ENCODE data around the gene PTPRN2.

PTPRN2 gene

DNA sequence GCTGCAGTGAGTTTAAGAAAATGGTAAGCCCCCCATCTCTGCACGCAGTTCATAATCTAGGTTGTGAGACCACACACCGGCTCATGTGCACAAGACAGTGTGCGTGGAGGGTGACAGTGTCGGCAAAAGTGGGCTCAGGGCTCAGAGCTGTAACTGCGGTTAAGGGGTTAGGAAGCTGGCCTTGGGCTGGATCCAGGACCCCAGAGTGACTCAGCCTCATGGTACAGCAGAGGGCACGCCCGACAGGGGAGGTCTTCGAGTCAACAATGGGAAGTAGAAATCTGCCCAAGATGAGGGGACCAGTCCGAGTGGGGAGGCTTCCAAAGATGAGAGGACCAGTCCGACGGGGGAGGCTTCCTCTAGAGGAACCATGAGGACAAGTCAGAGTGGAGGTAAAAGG, 813.1 kb downstream of the PTPRN2 start:
- DNase-seq (ENCODE audit: low spot score), result no peak

DNA sequence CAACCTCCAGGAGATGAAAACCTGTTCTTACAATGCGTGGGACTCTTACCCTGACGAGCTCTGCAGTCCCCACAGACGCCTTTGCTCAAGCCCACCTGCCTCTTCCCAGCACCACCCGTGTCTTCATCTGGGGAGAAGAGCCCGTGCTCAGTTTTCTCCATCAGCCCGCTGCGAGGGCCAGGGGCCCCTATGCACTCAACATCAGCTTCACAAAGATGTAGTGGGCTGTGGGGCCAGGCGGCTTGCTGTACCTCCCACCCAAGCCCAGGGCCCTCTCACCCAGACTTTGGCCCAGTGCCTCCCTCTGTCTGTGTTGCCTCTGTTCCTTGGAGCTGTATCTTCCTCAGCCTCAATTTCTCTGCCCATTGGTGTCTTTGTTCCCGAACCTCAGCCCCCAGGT, 814.3 kb downstream of the PTPRN2 start:
- no peak for DNase-seq (ENCODE audit: low spot score)

DNA sequence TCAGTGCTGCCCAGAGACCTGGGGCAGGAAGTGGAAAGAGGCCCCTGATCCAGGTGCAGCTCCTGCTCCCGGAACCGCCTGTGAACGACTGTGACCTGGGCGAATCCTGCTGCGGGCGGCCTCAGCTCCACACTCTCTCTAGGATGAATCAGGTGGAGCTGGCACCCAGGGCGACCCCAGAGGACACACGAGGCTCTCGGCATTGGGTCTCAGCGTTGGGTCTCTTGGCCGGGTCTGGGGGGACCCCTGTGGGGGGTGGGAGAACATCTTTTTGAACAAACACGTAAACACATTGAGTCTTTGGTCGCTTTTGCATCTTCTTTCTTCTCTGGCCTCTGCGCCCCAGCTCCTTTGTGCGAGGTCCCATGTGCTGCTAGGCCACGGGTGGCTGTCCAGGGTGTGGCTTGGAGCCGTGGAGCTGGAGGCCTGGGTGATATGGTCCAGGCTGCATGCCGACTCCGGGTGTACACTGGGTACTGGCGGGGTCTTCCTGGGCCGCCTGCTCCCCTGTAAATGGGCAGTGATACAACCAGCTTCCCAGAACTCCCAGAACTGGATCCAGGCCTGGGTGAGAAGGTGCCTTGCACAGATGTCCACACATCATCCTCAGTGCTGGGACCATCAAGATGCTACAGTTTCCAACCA, 815.0 kb downstream of the PTPRN2 start:
- DNase-seq (ENCODE audit: low spot score), result no peak

DNA sequence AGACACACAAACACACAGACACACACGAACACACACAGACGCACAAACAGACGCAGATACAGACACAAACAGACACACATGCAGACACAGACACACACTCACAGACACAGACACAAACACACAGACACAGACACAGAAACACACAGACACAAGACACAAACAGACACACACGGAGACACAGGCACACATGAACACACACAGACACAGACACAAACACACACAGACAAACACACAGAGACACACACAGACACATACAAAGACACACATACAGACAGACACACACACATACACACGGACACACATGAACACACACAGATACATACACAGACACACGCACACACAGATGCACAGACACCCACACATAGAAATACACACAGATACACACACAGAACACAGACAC, 815.9 kb downstream of the PTPRN2 start:
- no peak for DNase-seq (ENCODE audit: low spot score)

DNA sequence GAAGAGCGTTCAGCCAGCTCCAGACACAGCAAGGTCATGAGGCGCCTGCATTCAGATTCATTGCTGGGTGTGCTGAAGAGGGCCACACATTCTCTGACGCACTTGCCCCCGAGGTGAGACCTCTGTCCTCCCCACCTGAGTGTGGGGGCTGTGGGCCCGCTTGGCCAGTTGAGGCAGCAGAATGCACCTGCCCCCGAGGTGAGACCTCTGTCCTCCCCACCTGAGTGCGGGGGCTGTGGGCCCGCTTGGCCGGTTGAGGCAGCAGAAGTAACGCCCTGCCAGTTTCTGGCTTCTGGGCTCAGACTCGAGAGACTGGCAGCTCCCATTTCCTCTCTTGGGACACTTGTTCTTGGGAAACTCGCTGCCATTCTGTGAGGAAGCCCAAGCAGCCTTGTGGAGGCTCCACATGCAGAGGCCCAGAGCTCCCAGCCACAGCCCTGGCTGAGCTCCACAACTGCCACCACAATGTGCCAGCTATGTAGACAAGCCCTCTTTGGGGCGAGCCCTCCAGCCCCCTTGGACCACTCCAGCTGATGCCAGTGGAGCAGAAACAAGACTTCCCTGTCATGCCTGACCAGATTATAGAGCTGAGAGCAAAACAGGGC, 816.8 kb downstream of the PTPRN2 start:
- DNase-seq (ENCODE audit: low spot score), result no peak

DNA sequence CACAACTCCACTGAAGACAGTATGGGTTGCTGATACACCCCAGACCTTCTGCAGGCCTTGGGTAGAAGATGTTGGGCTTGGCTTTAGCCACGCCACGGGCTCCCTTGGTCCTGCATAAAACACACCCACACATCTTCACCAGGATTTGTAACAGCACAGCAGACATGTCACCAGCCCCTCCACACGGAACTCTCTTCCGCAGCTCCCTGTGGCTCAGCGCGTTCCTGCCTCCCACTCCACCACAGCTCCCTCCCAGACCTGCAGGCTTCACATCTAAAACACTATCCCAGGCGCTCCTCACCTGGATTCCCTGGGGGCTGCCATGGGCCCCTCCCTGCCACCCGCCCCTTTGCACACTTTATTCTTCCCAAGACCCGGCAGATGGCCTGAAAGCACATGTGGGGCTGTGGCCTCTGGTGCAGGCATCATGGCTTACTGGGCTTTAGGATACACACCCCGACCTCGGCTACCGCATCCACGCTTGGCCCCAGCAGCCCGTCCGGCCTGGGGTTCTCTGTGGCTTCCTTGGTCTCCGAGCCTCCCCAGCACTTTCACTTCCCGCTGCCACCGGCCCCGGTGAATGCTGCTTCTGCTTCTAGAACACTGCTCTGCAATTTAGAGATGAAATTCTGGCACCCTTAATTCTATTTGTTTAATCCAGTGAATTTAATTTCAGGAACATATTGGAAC, 818.0 kb downstream of the PTPRN2 start:
- DNase-seq (ENCODE audit: low spot score), result no peak

DNA sequence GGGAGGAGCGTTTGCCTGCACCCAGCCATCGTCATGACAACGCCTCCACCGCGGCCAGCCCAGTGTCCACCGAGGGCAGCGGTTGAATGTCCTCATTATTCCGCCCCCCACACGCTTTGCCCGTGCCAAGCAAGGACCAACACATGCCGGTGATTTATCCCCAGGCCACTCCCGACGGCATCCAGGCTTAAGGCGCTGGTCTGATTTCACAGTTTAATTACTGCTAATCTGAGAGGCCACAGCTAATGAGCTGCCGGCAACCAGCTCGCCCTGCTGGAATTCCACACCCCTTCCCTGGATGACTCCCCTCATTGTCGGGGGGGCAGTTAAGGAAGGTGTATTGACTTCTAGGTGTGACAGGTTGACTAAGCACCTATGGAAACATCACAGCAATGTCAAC, 818.5 kb downstream of the PTPRN2 start:
- DNase-seq (ENCODE audit: low spot score), result no peak

DNA sequence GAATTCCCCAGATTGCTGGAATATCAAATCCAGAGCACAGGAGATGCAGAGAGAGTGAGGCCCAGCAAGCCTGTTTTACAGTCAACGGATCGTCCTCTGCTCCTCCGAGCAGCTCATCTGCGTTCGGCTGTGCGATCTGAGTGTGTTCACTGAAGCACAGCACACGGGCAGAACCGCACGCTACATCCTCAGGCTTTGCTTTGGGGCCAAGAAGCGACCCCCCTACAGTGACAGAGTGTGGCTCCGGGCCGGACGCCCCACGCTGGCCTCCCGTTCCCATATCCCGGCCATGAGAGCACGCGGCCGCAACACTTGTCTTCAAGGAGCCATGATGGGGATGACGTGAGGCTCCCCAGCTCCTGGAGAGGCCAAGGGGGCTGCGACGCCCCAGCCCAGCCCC, 819.4 kb downstream of the PTPRN2 start:
- DNase-seq (ENCODE audit: low spot score), result no peak

DNA sequence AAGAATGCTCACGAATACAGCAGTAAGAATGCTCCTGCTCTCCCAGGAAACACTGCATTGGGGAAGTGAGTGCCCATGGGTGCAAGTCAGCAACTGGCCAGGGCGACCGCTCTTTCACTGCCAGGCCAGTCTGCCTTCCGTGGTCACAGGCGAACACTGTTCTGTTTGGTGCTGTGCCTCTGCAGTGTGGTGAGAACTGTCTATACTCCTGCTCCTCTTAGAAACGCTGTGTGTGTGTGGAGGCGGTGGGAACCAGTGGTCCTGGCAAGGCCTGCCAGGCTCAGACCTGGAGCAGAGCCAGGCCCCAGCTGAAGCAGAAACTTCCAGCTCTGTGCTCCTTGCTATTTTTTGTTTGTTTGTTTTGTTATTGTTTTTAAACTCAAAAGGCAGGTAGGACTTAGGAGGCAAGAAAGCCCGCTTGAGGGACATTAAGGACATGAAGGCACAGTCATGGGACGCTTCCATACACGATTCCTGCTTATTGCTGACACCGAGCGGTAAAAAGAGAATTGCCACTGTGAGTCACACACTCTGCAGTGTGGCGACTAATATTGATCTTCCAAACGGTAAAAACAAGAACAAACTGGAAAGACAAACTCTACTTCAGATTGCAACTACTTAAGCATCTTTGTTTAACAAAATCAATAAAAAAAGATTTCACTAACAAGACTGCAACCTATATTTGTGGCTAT, 820.0 kb downstream of the PTPRN2 start:
- DNase-seq (ENCODE audit: low spot score), result no peak

DNA sequence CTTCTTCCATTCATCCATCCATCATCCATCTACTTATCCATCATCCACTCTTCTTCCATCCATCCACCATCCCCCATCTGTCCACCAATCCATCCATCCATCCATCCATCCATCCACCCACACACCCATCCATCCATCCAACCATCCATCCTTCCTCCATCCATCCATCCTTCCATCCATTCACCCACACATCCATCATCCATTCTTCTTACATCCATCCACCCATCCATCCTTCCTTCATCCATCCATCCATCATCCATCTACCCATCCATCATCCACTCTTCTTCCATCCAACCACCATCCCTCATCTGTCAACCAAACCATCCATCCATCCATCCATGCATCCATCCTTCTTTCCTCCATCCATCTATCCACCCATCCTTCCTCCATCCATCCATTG, 821.5 kb downstream of the PTPRN2 start:
- DNase-seq (ENCODE audit: low spot score), result no peak

DNA sequence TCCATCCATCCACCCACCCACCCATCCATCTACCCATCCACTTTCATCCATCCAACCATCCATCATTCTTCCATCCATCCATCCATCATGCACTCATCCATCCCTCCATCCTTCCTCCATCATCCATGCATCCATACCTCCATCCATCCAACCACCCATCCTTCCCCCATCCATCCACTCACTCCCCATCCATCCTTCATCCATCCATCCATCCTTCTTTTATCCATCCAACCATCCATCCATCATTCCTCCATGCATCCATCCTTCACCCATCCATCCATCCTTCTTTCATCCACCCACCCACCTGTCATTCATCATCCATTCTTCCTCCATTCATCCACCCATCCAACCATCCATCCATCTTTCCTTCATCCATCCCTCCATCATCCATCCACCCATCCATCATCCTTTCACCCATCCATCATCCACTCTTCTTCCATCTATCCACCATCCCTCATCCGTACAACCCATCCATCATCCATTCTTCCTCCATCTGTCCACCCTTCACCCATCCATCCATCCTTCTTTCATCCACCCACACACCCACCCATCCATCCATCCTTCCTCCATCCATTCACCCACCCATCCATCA, 822.6 kb downstream of the PTPRN2 start:
- no peak for DNase-seq (ENCODE audit: low spot score)

DNA sequence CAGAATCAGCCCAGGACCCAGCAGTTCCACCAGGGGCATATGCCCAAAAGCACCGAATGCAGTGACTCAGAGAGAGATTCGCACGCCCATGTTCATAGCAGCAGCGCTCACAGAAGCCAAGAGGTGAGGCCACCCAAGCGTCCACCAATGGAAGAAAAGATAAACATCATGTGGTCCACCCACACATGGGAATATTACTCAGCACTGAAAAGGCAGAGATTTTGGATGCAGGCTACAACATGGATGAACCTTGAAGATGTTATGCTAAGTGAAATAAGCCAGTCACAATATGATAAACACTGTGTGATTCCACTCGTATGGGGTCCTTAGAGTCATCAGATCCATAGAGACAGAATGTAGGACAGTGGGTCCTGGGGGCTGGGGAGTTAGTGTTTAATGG, 823.4 kb downstream of the PTPRN2 start:
- DNase-seq (ENCODE audit: low spot score), result no peak

DNA sequence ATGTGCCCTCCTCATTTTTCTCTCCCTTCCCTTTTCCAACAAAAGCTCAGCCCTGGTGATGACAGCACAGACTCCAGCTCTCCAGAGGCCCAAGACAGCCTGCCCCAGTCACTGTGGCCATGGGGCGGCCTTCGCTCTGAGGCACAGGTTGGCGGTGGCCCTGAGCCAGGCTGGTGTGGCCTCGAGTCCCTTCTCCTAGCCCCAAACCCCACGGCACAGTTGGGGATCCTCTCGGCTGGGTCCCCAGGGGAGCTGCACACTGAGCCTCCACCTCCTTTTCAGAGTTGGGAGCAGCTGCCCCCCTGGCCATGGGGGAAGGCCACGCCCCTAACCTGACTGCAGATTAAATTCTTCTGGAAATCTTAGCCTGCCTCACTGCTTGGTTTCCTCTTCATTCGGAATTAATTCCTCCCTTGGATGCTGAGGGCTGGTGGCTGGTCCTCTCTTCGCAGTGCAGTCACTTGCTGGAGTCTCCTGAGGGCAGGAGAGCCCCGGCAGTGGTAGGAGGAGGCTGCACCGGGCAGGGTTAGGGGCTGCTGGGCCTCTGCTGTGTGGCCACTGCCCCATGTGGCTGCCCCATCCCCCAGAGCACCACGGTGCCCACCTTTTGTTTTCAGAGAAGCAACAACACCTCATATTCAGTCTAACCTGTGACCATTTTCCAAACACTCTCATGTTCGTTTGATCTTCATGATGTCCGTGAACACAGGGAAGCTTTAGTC, 824.2 kb downstream of the PTPRN2 start:
- no peak for DNase-seq (ENCODE audit: low spot score)

DNA sequence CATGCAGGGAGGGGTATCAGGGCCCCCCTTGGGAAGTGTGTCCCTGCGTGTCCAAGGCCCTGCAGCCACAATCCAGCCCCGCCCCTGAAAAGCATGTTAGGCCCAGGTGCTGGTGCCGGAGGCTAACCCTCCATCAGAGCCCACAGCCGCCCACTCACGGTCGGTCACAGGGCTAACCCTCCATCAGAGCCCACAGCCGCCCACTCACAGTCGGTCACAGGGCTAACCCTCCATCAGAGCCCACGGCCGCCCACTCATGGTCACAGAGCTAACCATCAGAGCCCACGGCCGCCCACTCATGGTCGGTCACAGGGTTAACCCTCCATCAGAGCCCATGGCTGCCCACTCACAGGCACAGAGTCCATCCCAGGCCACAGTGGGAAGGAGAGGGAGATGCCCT, 824.8 kb downstream of the PTPRN2 start:
- DNase-seq (ENCODE audit: low spot score), result no peak

DNA sequence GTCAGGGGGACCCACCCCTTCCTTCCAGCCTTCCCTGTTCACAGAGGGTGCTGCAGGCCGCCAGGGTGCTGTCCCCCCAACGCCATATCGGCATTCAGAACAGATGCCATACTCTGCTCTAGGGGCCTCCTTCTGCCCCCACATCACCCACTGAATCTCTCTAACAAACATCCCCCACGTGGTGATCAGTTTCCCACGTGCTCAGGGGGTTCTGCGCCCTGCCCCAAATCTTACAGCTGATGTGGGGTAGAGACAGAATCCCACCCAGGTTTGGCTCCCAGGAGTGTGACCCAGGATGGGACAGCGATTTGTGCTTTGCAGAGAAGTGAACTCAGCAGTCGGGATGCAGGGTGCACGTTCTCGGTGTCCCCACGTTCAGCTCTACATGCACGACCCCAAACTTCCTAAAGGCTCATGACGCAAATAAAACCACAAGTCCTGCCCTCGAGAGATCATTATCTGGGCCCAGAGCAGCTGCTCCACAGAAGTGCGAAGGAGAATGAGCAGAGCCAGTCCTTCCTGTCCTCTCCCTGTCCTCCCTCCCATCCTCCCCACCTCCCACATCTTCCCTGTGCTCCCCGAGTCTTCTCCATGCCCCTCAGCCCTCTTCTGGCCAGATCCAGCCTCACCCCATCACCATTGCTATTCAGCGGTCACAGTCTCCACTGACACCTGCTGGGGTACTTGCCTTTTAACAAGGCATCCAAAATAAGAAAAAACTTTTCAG, 827.5 kb downstream of the PTPRN2 start:
- no peak for DNase-seq (ENCODE audit: low spot score)

DNA sequence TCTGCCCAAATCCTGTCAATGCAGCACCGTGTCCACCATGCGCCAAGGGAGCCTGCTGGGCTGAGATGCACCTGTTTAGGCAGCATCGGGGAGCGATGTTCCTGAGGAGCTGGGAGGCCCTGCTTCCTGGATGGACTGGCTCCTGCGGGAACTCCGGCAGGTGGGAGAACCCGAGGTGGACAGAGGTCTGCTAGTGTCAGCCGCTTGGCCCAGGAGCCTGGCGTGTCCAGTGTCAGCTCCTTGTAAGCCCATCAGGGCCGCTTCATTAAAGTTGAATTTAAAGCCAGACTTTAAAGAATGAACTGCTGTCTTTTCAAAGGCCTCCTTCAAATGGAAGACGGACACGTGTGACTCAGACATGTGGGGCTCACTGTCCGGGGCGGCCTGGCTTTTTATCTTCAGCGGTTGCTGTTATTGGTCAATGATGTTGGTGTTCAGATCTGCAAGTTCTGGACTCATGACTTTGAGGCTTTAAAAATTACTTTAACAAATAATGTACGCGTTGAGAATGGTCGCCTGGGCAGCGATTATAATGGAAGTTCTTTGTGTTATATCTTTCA, 828.3 kb downstream of the PTPRN2 start:
- DNase-seq (ENCODE audit: low spot score), result no peak

DNA sequence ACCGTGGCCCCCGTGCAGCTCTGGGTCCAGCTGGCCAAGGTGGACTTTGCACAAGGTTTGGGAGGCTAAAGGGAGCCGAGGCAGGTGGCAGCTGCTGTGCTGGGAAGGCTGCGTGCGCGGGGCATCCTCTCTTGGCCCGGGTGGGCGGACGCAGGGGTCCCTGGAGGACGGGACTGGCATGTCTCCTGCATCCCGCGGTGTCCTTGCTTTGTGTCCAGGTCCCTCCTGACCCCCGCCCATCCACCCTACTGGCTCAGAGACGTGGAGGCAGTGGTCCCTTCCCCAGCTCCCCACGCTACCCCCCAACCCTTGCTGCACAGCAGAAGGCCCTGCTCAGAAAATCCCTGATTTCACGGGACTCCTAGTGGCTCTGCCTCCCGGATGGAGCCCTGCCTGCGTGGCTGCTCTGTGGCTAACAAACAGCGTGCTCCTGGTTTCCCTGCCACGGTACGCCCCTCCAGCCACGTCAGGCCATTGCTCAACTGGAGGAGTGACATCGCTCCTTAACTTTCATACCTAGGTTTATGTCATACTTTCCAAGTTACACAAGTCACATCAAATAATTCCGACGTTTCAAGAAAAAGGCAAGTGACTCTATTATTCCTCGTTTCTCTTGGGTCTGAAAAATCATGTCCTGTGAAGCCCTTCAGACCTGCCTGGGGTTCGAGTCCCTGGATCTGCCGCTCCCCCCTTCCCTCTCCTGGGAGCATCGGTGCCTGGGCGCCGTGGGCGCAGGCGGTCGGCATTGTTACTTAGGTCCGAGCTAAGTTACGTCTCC, 829.0 kb downstream of the PTPRN2 start:
- no peak for DNase-seq (ENCODE audit: low spot score)

DNA sequence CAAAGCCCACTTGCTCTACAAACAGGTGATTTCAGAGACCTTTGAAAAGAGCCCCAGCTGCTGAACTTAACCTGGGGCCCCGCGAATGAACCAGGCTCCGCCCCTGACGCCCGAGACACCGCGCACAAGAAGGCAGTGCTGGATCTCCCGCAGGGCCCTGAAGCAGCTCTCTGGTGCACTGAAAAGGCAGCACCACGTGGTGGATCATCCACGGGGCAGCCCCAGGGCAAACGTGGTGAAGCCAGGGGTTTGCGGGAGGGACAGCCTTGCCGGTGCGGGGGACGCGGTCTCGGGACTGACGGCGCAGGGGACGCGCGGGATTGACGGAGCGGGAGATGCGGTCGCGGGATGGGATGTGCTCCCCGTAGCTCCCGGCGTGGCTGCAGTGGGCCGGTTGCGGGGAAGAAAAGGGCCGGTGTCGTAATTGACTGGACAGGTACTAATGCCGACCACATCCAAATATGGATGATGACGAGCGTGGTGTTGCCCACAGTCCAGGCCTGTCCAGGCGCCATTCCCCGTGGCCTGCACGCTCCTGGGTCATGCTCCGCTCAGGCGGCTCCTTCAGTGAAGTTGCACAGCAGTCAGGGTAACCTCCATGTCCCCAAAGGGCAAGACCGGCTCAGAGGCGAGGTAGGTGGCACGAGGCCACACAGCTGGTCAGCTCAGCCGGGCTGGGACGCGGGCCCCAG, 829.7 kb downstream of the PTPRN2 start:
- no peak for DNase-seq (ENCODE audit: low spot score)

DNA sequence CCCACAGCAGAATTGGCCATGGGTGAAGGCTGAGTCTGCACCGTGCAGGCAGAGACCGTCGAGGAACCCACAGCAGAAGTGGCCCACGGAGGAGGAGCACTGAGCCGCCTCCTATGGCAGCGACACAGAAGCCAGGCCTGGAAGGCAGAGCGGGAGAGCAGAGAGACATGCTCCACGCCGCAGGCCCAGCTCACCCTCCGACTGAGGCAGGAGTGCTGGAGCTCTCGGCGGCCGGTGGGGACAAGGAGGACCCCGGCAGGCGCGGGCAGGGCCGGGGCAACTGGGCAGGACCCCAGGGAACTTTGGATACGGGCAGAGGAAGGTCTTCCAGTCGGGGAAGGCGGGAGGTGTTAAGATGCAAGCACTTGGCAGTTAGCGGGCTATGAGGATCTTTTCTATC, 830.4 kb downstream of the PTPRN2 start:
- DNase-seq (ENCODE audit: low spot score), result no peak

DNA sequence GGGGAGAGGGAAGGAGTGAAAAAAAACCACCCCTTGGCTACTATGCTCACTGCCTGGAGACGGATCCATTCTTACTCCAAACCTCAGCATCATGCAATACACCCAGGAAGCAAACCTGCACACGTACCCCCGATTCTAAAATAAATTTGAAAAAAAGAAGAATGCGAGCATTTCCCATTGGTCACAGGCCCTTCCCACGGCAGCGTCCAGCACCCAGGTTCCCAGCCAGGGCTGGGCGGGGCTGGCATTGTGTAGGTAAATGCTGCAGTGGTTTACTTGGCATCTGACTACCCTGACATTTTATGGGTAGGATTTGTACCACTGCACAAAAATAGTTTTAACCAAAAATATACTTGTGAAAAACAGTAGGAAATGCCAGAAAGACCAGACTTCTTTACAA, 831.9 kb downstream of the PTPRN2 start:
- DNase-seq (ENCODE audit: low spot score), result no peak
